ENCODE results near the gene MTHFD2.

Gene MTHFD2

GRCh38 chr2:74162951-74163350 lies 35.5 kb upstream of the MTHFD2 start:
- no peak for TF ChIP-seq CTCF (IDR thresholded peaks at IDR 0.05; ENCODE audit: insufficient read depth, low read length, missing control alignments)
- CTCF ChIA-PET: interaction anchor here (1.0 kb wide), 1 partner anchor 15 kb away, joined by 3 read pairs; the partner anchor contains the start of gene BOLA3
- no peak for DNase-seq (ENCODE audit: low read depth, low spot score)
- no peak overlapping the region for H3K4me3 ChIP-seq (ENCODE audit: low read depth, low read length)
- POLR2A ChIA-PET: no interaction called here

- no peak for TF ChIP-seq CTCF (IDR thresholded peaks at IDR 0.05; ENCODE audit: insufficient read depth, low read length, missing control alignments)
- ChIA-PET POLR2A (no interaction called here), CTCF (no interaction called here)
- no peak overlapping the region for H3K4me3 ChIP-seq (ENCODE audit: low read depth, low read length)
- no peak for DNase-seq (ENCODE audit: low read depth, low spot score)
These were observed 33.7 kb upstream of the MTHFD2 start for GRCh38 chr2:74164761-74165160.

- CTCF ChIA-PET: interaction anchor here (1.1 to 3.4 kb wide), 4 partner anchors 10 to 22 kb away, joined by 3 to 17 read pairs (median 4); partner anchors contain the start of gene MOB1A
- no peak for TF ChIP-seq CTCF (IDR thresholded peaks at IDR 0.05; ENCODE audit: insufficient read depth, low read length, missing control alignments)
- POLR2A ChIA-PET: interaction anchor here (0.9 kb wide), 1 partner anchor 14 kb away, joined by 7 read pairs; no protein-coding TSS in a partner anchor
- DNase-seq (ENCODE audit: low read depth, low spot score): no peak
- H3K4me3 ChIP-seq (ENCODE audit: low read depth, low read length): no peak overlapping the region
These were observed 29.7 kb upstream of the MTHFD2 start for GRCh38 chr2:74168739-74169138.

- CTCF ChIA-PET: interaction anchor here (1.5 kb wide), 1 partner anchor 351 kb away, joined by 3 read pairs; no protein-coding TSS in a partner anchor
- no peak for DNase-seq (ENCODE audit: low read depth, low spot score)
- TF ChIP-seq CTCF (IDR thresholded peaks at IDR 0.05; ENCODE audit: insufficient read depth, low read length, missing control alignments): no peak
- H3K4me3 ChIP-seq (ENCODE audit: low read depth, low read length): no peak overlapping the region
- POLR2A ChIA-PET: no interaction called here
These were observed 23.5 kb upstream of the MTHFD2 start for GRCh38 chr2:74174909-74175308.

GRCh38 chr2:74177696-74178095 lies 20.7 kb upstream of the MTHFD2 start:
- DNase-seq (ENCODE audit: low read depth, low spot score): no peak
- ChIA-PET CTCF (interaction anchor here (0.6 to 6.3 kb wide), 8 partner anchors 21 to 353 kb away, joined by 3 to 31 read pairs (median 4); partner anchors contain the start of genes BOLA3 and MTHFD2), POLR2A (interaction anchor here (0.7 to 1.9 kb wide), 6 partner anchors 10 to 27 kb away, joined by 3 to 29 read pairs (median 4); partner anchors contain the start of gene MTHFD2)
- no peak for TF ChIP-seq CTCF (IDR thresholded peaks at IDR 0.05; ENCODE audit: insufficient read depth, low read length, missing control alignments)
- peak overlapping the region; percentile 77 for H3K4me3 ChIP-seq (ENCODE audit: low read depth, low read length)

- ChIA-PET CTCF (interaction anchor here (0.7 to 6.3 kb wide), 11 partner anchors 10 to 354 kb away, joined by 3 to 31 read pairs (median 5); partner anchors contain the start of genes BOLA3 and MTHFD2), POLR2A (interaction anchor here (0.7 to 1.9 kb wide), 10 partner anchors 10 to 944 kb away, joined by 3 to 29 read pairs (median 4); partner anchors contain the start of genes BOLA3, CCT7 and MTHFD2)
- TF ChIP-seq CTCF (IDR thresholded peaks at IDR 0.05; ENCODE audit: insufficient read depth, low read length, missing control alignments): no peak
- peak within 1 kb of the TSS; percentile 77 for H3K4me3 ChIP-seq (ENCODE audit: low read depth, low read length)
- DNase-seq (ENCODE audit: low read depth, low spot score): peak; percentile 85
These were observed 20.0 kb upstream of the MTHFD2 start, which contains the start of gene MOB1A for GRCh38 chr2:74178211-74179062. TSS of gene MOB1A (minus strand) at chr2:74178879. CDS start at chr2:74178674, 205 bp downstream.

Measured in AG04449 (cell line).